Neutrophil (primary cell): ENCODE data around the gene ASIC5.

Experiments
- H3K27ac ChIP-seq: fragments of 200-600 bp; sonication (generic); 2 replicates; pipeline ENCODE4 v1.5.1; 2016; ENCODE audit warnings: mild to moderate bottlenecking, moderate library complexity
- H3K27me3 ChIP-seq: fragments of 200-600 bp; sonication (generic); 2 replicates; pipeline ENCODE4 v1.6.0; 2016; ENCODE audit warnings: mild to moderate bottlenecking
- H3K36me3 ChIP-seq: fragments of 200-600 bp; sonication (generic); 2 replicates; pipeline ENCODE4 v1.5.1; 2017
- H3K4me1 ChIP-seq, 2 experiments: fragments of 200-600 bp in 1 of 2; sonication (generic) in 1 of 2; 1 replicate in 1 of 2; 2 replicates in 1 of 2; pipeline versions ENCODE4 v1.5.1 to v1.6.1; 2013 to 2016; ENCODE audit warnings: low read depth in 1 of 2, low read length in 1 of 2, mild to moderate bottlenecking in 1 of 2, moderate library complexity in 1 of 2; ENCODE audit not compliant: control insufficient read depth in 1 of 2, insufficient read depth in 1 of 2
- H3K4me3 ChIP-seq, 2 experiments: fragments of 200-600 bp in 1 of 2; sonication (generic) in 1 of 2; 1 replicate in 1 of 2; 2 replicates in 1 of 2; pipeline ENCODE4 v1.5.1; 2013 to 2016; ENCODE audit warnings: low read depth in 1 of 2, low read length in 1 of 2, mild to moderate bottlenecking in 1 of 2, moderate library complexity in 1 of 2
- H3K9me3 ChIP-seq: fragments of 200-600 bp; sonication (generic); 2 replicates; pipeline ENCODE4 v1.5.1; 2016
- CTCF ChIP-seq: fragments of 200-600 bp; sonication (generic); IDR thresholded peaks from 2 replicates; pipeline ENCODE4 v1.5.1; 2016; ENCODE audit warnings: antibody characterized with exemption

Gene ASIC5

GRCh38 chr4:155819066-155819465 lies 47.0 kb downstream of the ASIC5 start:
- Histone ChIP-seq H3K36me3 (no peaks in the 10 kb centered on the region), H3K9me3 (no peaks in the 10 kb centered on the region), H3K27me3 (no peaks in the 10 kb centered on the region), H3K4me3 (no peak overlapping the region), H3K27ac (no peak overlapping the region), H3K4me1 (no peaks in the 10 kb centered on the region)
- TF ChIP-seq CTCF, result no peak

GRCh38 chr4:155818639-155819038 lies 47.4 kb downstream of the ASIC5 start:
- Histone ChIP-seq H3K27ac (no peak overlapping the region), H3K27me3 (no peaks in the 10 kb centered on the region), H3K4me3 (no peak overlapping the region), H3K36me3 (no peaks in the 10 kb centered on the region), H3K4me1 (no peaks in the 10 kb centered on the region), H3K9me3 (no peaks in the 10 kb centered on the region)
- TF ChIP-seq CTCF, result no peak

- H3K36me3 ChIP-seq, result no peaks in the 10 kb centered on the region
- no peak for TF ChIP-seq CTCF
- H3K4me1 ChIP-seq, result no peaks in the 10 kb centered on the region
- H3K9me3 ChIP-seq, result no peaks in the 10 kb centered on the region
- H3K4me3 ChIP-seq, result no peak overlapping the region
- H3K27ac ChIP-seq, result no peak overlapping the region
- no peaks in the 10 kb centered on the region for H3K27me3 ChIP-seq
These were observed 55.0 kb downstream of the ASIC5 start for GRCh38 chr4:155811083-155811482.

- Histone ChIP-seq H3K4me1 (no peaks in the 10 kb centered on the region), H3K27ac (no peak overlapping the region), H3K4me3 (no peak overlapping the region), H3K36me3 (no peaks in the 10 kb centered on the region), H3K9me3 (no peaks in the 10 kb centered on the region), H3K27me3 (no peaks in the 10 kb centered on the region)
- no peak for TF ChIP-seq CTCF
These were observed 56.2 kb downstream of the ASIC5 start for GRCh38 chr4:155809835-155810234.

GRCh38 chr4:155807021-155807420 lies 59.1 kb downstream of the ASIC5 start:
- Histone ChIP-seq H3K4me1 (no peaks in the 10 kb centered on the region), H3K27ac (no peak overlapping the region), H3K36me3 (no peaks in the 10 kb centered on the region), H3K27me3 (no peaks in the 10 kb centered on the region), H3K4me3 (no peak overlapping the region), H3K9me3 (no peaks in the 10 kb centered on the region)
- TF ChIP-seq CTCF, result no peak

GRCh38 chr4:155805016-155805415 lies 61.1 kb downstream of the ASIC5 start:
- no peak for TF ChIP-seq CTCF
- no peaks in the 10 kb centered on the region for H3K4me1 ChIP-seq
- H3K4me3 ChIP-seq, result no peak overlapping the region
- no peak overlapping the region for H3K27ac ChIP-seq
- H3K9me3 ChIP-seq, result no peaks in the 10 kb centered on the region
- no peaks in the 10 kb centered on the region for H3K27me3 ChIP-seq
- H3K36me3 ChIP-seq, result no peaks in the 10 kb centered on the region
